A673 (cell line): Measurements from ENCODE around the gene UNC13B. TPM values are rescaled to one million over a fixed set of nuclear protein-coding genes. Genes with fewer than 3 reads are reported as not detected.
A peak's percentile ranks its signal among the peaks of the same experiment; 100 is the strongest.

Source experiments
- BruUV-seq: library from RNA; stranded (reverse); fragments of 400-500 nt; replicated peaks from 2 replicates; lab custom pipeline; 2021; lab: Mats Ljungman, UMichigan
- CTCF ChIA-PET: fragments of 300-600 bp; sonication (Branson Sonifier 250); formaldehyde crosslinking; loops from one replicate; lab custom pipeline; 2022; ENCODE audit warnings: antibody characterized with exemption; lab: Charles Lee
- POLR2A ChIA-PET: fragments of 300-600 bp; sonication (Branson Sonifier 250); formaldehyde crosslinking; loops from one replicate; lab custom pipeline; 2022; ENCODE audit warnings: antibody characterized with exemption; ENCODE audit not compliant: low non-redundant PET; lab: Charles Lee
- DNase-seq: peaks from one replicate; pipeline ENCODE4 v3.0.0-alpha.2; 2015; ENCODE audit warnings: low spot score
- H3K27ac ChIP-seq: fragments of 200-600 bp; sonication (generic); 2 replicates; pipeline ENCODE4 v1.5.1; 2016; ENCODE audit warnings: mixed run types, low read depth, mild to moderate bottlenecking, mixed read lengths, antibody characterized with exemption, low read length; ENCODE audit not compliant: poor library complexity, severe bottlenecking
- H3K27me3 ChIP-seq: fragments of 200-600 bp; sonication (generic); replicated peaks from 2 replicates; pipeline ENCODE4 v1.6.1; 2017; ENCODE audit warnings: mixed run types, low read depth, mild to moderate bottlenecking, mixed read lengths, antibody characterized with exemption, low read length; ENCODE audit not compliant: insufficient read depth, poor library complexity
- H3K36me3 ChIP-seq: fragments of 200-600 bp; sonication (generic); 2 replicates; pipeline ENCODE4 v1.6.1; 2016; ENCODE audit warnings: mixed run types, mild to moderate bottlenecking, mixed read lengths, antibody characterized with exemption, low read length; ENCODE audit not compliant: insufficient read depth, poor library complexity, severe bottlenecking
- H3K4me1 ChIP-seq: fragments of 200-600 bp; sonication (generic); 2 replicates; pipeline ENCODE4 v1.6.1; 2017; ENCODE audit warnings: mixed run types, mild to moderate bottlenecking, mixed read lengths, antibody characterized with exemption, low read length; ENCODE audit not compliant: insufficient read depth, poor library complexity, severe bottlenecking
- H3K4me3 ChIP-seq: fragments of 200-600 bp; sonication (generic); 2 replicates; pipeline ENCODE4 v1.5.1; 2016; ENCODE audit warnings: low read depth, mixed run types, mild to moderate bottlenecking, mixed read lengths, low read length; ENCODE audit not compliant: poor library complexity, severe bottlenecking
- H3K9me3 ChIP-seq: fragments of 200-600 bp; sonication (generic); 2 replicates; pipeline ENCODE4 v1.6.1; 2016; ENCODE audit warnings: mixed run types, low read depth, mild to moderate bottlenecking, mixed read lengths, antibody characterized with exemption, low read length; ENCODE audit not compliant: poor library complexity, severe bottlenecking
- EZH2 ChIP-seq: fragments of 200-600 bp; sonication (generic); IDR thresholded peaks from 2 replicates; pipeline ENCODE4 v1.6.1; 2017; ENCODE audit warnings: borderline replicate concordance, low read depth, mild to moderate bottlenecking, mixed read lengths, antibody characterized with exemption, low read length; ENCODE audit not compliant: poor library complexity, severe bottlenecking
- intact Hi-C: fragments of 100-400 bp; cut with micrococcal nuclease; formaldehyde crosslinking; loops from one replicate; pipeline ENCODE4 v1.10.0; 2022; ENCODE audit not compliant: unreplicated experiment
- total RNA-seq: library from RNA; stranded (reverse); gene quantifications from 2 replicates; pipeline ENCODE4 v1.2.3, GENCODE V29; 2021
- TF ChIP-seq, protein P1 (sequence below): fragments of 300-800, 200-600 bp; sonication (generic); conservative IDR thresholded peaks from 2 replicates; pipeline ENCODE4 v1.5.1; 2017; ENCODE audit warnings: low read depth, mild to moderate bottlenecking, antibody characterized with exemption, low read length, moderate library complexity, mixed read lengths

The UNC13B gene
- total RNA-seq, 1 experiment from 2014 or later = 19.8 TPM

DNA sequence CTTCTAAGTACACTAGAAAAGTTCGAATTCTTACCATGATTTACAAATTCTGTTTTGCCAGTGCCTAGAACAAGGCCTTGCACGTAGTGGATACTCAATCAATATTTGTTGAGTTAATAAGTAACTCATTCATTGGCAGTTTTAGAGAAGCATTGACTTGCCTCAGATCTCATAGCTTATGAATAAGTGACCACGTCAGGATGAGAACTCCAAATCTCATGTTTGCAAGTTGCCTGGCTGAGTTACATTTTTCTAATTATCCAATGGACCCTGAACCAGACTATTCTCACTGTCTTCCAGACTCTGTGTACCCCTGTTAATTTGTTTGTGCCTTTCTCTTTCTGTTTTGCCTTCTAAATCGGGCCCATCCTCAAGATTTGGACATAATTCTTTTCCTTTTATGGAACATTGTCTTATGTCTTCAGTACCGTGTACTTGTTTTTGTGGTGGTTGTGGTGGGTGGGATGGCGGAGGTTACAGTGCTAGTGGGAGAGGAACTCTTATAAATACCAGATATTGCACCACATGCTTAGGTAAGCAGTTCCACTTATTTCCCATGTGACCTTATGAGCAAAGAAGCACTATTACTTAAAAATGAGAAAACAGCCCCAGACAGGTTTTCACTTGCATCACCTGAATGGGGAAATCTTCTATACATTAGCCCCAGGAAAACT lies 96.3 kb downstream of the UNC13B start:
- CTCF ChIA-PET = interaction anchor here (1.0 to 1.5 kb wide), 4 partner anchors 26 to 296 kb away, joined by 3 to 10 read pairs (median 6); partner anchors contain the start of gene UNC13B
- Histone ChIP-seq H3K36me3 (no peaks in the 10 kb centered on the region), H3K9me3 (no peaks in the 10 kb centered on the region), H3K27me3 (no peaks in the 10 kb centered on the region), H3K4me1 (no peaks in the 10 kb centered on the region), H3K4me3 (no peak overlapping the region), H3K27ac (no peak overlapping the region)
- POLR2A ChIA-PET = no interaction called here
- TF ChIP-seq EZH2 = no peak
- TF ChIP-seq, protein P1, sequence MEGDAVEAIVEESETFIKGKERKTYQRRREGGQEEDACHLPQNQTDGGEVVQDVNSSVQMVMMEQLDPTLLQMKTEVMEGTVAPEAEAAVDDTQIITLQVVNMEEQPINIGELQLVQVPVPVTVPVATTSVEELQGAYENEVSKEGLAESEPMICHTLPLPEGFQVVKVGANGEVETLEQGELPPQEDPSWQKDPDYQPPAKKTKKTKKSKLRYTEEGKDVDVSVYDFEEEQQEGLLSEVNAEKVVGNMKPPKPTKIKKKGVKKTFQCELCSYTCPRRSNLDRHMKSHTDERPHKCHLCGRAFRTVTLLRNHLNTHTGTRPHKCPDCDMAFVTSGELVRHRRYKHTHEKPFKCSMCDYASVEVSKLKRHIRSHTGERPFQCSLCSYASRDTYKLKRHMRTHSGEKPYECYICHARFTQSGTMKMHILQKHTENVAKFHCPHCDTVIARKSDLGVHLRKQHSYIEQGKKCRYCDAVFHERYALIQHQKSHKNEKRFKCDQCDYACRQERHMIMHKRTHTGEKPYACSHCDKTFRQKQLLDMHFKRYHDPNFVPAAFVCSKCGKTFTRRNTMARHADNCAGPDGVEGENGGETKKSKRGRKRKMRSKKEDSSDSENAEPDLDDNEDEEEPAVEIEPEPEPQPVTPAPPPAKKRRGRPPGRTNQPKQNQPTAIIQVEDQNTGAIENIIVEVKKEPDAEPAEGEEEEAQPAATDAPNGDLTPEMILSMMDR = no peak
- DNase-seq = no peak
- intact Hi-C loops = no loop called here
- BruUV-seq = no TSS peak

DNA sequence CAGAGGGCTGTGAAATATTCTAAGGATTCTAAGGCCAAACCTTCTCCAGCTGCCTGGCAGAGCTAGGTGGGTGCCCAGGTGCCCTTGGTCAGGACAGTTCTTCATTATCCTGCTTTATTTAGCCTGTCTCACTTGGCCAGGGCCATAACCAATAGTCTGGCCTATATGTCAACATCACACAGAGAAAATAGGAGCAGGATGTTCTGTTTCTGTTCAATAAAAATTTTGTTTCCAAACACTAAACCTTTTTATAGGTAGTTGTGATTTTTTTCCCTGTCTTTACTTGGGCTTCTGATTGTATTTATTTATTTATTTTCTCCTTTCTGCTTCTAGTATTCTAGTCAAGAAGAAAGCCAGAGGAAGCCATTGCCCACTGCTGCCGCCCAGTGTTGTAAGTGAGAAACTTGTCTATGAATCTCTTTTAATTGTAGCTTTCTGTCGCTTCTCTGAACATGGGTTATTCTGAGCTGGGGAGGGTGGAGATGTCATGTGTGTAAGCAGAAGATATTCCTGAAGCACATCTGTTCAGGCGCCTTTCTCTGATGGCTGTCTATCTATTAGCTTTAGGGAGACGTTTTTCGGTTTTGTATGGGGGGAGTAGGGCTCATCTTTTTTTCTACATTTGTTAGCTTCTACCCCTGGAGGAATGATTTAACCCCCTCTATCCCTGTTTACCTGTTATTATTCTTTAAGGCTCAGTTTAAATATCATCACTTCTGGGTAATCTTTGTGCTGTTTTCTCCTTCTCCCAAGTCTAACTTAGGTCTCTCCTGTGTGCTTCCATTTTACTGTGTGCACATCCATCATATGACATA lies 97.1 kb downstream of the UNC13B start:
- H3K9me3 ChIP-seq = no peaks in the 10 kb centered on the region
- CTCF ChIA-PET = interaction anchor here (0.6 to 1.5 kb wide), 7 partner anchors 27 to 295 kb away, joined by 3 to 10 read pairs (median 6); partner anchors contain the start of genes ATOSB and UNC13B
- intact Hi-C loops = loop anchor here (1.0 kb wide), 1 partner anchor 143 kb away; no protein-coding TSS in a partner anchor
- peak; percentile 87 for DNase-seq
- POLR2A ChIA-PET = no interaction called here
- H3K4me1 ChIP-seq = no peaks in the 10 kb centered on the region
- BruUV-seq = no TSS peak
- H3K27me3 ChIP-seq = no peaks in the 10 kb centered on the region
- H3K27ac ChIP-seq = no peak overlapping the region
- TF ChIP-seq, protein P1 = peak; percentile 79
- no peak for TF ChIP-seq EZH2
- no peaks in the 10 kb centered on the region for H3K36me3 ChIP-seq
- no peak overlapping the region for H3K4me3 ChIP-seq

DNA sequence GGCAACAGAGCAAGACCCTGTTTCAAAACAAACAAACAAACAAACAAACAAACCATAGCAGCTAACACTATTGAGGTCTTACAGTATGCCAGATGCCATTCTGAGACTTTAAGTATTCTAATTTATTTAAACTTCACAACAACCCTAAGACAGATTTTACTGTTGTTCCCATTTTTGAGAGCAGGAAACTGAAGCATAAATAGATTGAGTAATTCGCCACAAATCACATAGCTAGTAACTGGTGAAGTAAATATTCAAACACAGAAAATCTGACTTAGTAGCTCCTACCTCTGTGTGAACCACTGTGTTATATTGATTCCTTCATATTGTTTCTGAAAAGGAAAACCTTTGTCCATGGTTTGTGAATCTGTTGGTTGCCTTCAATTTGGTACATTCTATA lies 98.4 kb downstream of the UNC13B start:
- no peaks in the 10 kb centered on the region for H3K27me3 ChIP-seq
- no peaks in the 10 kb centered on the region for H3K4me1 ChIP-seq
- TF ChIP-seq, protein P1 = no peak
- no peak for TF ChIP-seq EZH2
- ChIA-PET POLR2A (no interaction called here), CTCF (no interaction called here)
- DNase-seq = no peak
- no peak overlapping the region for H3K27ac ChIP-seq
- no TSS peak for BruUV-seq
- intact Hi-C loops = no loop called here
- no peak overlapping the region for H3K4me3 ChIP-seq
- H3K9me3 ChIP-seq = no peaks in the 10 kb centered on the region
- no peaks in the 10 kb centered on the region for H3K36me3 ChIP-seq
